H1 (cell line): ENCODE results near the gene AGAP1. TPM values are rescaled to one million over a fixed set of nuclear protein-coding genes. Genes with fewer than 3 reads are reported as not detected.

Source experiments
- CTCF ChIA-PET: fragments of 300-600 bp; sonication (Branson Sonifier 250); formaldehyde crosslinking; loops from one replicate; lab custom pipeline; 2021; ENCODE audit not compliant: partially characterized antibody; lab: Charles Lee
- POLR2A ChIA-PET: fragments of 300-600 bp; sonication (Branson Sonifier 250); formaldehyde crosslinking; loops from one replicate; lab custom pipeline; 2021; ENCODE audit warnings: inconsistent platforms; ENCODE audit not compliant: partially characterized antibody; lab: Charles Lee
- DNase-seq, 2 experiments: peaks; one replicate each; pipeline versions ENCODE4 v3.0.0 to v3.0.0-alpha.2; 2010 to 2022; ENCODE audit warnings: low spot score in 2 of 2, low read depth in 1 of 2, mixed read lengths in 1 of 2
- FAIRE-seq: peaks from 2 replicates; lab custom pipeline; 2011; peaks lifted over from hg19 to GRCh38; lab: Jason Lieb, UNC
- H2AFZ ChIP-seq: 2 replicates; pipeline ENCODE4 v1.8.1; 2012; ENCODE audit warnings: low read length, inconsistent platforms
- H2AK5ac ChIP-seq: 2 replicates; pipeline ENCODE4 v1.6.1; 2013; ENCODE audit warnings: low read depth, low read length
- H2BK120ac ChIP-seq: replicated peaks from 2 replicates; pipeline ENCODE3; 2013; ENCODE audit warnings: low read depth, low read length, inconsistent platforms
- H2BK12ac ChIP-seq: 2 replicates; pipeline ENCODE4 v1.6.1; 2013; ENCODE audit warnings: low read depth, low read length
- H2BK15ac ChIP-seq: 2 replicates; pipeline ENCODE4 v1.6.1; 2013; ENCODE audit warnings: low read length
- H2BK20ac ChIP-seq: 2 replicates; pipeline ENCODE4 v1.6.1; 2013; ENCODE audit warnings: low read length
- H2BK5ac ChIP-seq: 2 replicates; pipeline ENCODE4 v1.6.1; 2013; ENCODE audit warnings: low read depth, low read length
- H3K14ac ChIP-seq: 2 replicates; pipeline ENCODE4 v1.6.1; 2013; ENCODE audit warnings: inconsistent platforms; ENCODE audit not compliant: insufficient read length
- H3K18ac ChIP-seq: 2 replicates; pipeline ENCODE4 v1.6.1; 2013; ENCODE audit warnings: low read length; ENCODE audit errors: extremely low read depth
- H3K23ac ChIP-seq: 2 replicates; pipeline ENCODE4 v1.6.1; 2013; ENCODE audit warnings: inconsistent platforms; ENCODE audit not compliant: insufficient read length
- H3K23me2 ChIP-seq: 2 replicates; pipeline ENCODE4 v1.6.1; 2013; ENCODE audit warnings: low read depth, low read length
- H3K27ac ChIP-seq: 2 replicates; pipeline ENCODE4 v1.6.1; 2011; ENCODE audit warnings: low read depth, low read length, inconsistent platforms
- H3K27me3 ChIP-seq, 4 experiments: replicated peaks in 1 of 4; 1 replicate in 1 of 4; 2 replicates in 3 of 4; pipeline versions ENCODE4 v1.6.1 to v1.8.1; 2011 to 2013; ENCODE audit warnings: low read length in 3 of 4, mild to moderate bottlenecking in 3 of 4, inconsistent platforms in 2 of 4, mixed read lengths in 2 of 4, moderate library complexity in 1 of 4; ENCODE audit not compliant: control insufficient read depth in 3 of 4, insufficient read depth in 3 of 4; ENCODE audit errors: extremely low read depth in 1 of 4
- H3K36me3 ChIP-seq, 4 experiments: 2 replicates each; pipeline versions ENCODE4 v1.6.1 to v1.8.1; 2011 to 2013; ENCODE audit warnings: mild to moderate bottlenecking in 4 of 4, low read length in 3 of 4, moderate library complexity in 2 of 4, control low read depth in 1 of 4, inconsistent platforms in 1 of 4; ENCODE audit not compliant: insufficient read depth in 4 of 4, control insufficient read depth in 2 of 4
- H3K4ac ChIP-seq: replicated peaks from 2 replicates; pipeline ENCODE3; 2013; ENCODE audit warnings: low read length, low read depth, mixed read lengths, inconsistent platforms; ENCODE audit not compliant: insufficient read length
- H3K4me1 ChIP-seq, 4 experiments: replicated peaks in 1 of 4; 1 replicate in 1 of 4; 2 replicates in 3 of 4; pipeline versions ENCODE4 v1.6.1 to v1.8.1; 2011 to 2013; ENCODE audit warnings: low read length in 3 of 4, inconsistent platforms in 2 of 4, mixed read lengths in 1 of 4; ENCODE audit not compliant: insufficient read depth in 4 of 4, control insufficient read depth in 3 of 4
- H3K4me2 ChIP-seq, 2 experiments: 2 replicates each; pipeline versions ENCODE4 v1.6.1 to v1.8.1; 2011 to 2013; ENCODE audit warnings: low read depth in 2 of 2, low read length in 2 of 2, control low read depth in 1 of 2, inconsistent platforms in 1 of 2, mild to moderate bottlenecking in 1 of 2; ENCODE audit not compliant: insufficient read depth in 1 of 2
- H3K4me3 ChIP-seq, 4 experiments: fragments of 200-600, 300-600 bp in 1 of 4; sonication (generic), shearing (Covaris generic), sonication (Bioruptor Twin) in 1 of 4; 2 replicates each; pipeline versions ENCODE4 v1.5.1 to v1.8.1; 2011 to 2016; ENCODE audit warnings: low read length in 4 of 4, low read depth in 3 of 4, control low read depth in 2 of 4, inconsistent platforms in 2 of 4, mild to moderate bottlenecking in 2 of 4, mixed read lengths in 1 of 4, moderate library complexity in 1 of 4; ENCODE audit not compliant: insufficient read depth in 2 of 4; ENCODE audit errors: extremely low read depth in 1 of 4
- H3K56ac ChIP-seq: replicated peaks from 2 replicates; pipeline ENCODE3; 2013; ENCODE audit warnings: low read depth, mild to moderate bottlenecking, mixed read lengths, low read length, inconsistent platforms; ENCODE audit not compliant: insufficient read length
- H3K79me1 ChIP-seq: 2 replicates; pipeline ENCODE4 v1.6.1; 2013; ENCODE audit warnings: low read depth, low read length, control low read depth
- H3K79me2 ChIP-seq, 2 experiments: 2 replicates each; pipeline versions ENCODE4 v1.6.1 to v1.8.1; 2012 to 2013; ENCODE audit warnings: low read length in 2 of 2, mild to moderate bottlenecking in 2 of 2, inconsistent platforms in 1 of 2; ENCODE audit not compliant: insufficient read depth in 2 of 2, control insufficient read depth in 1 of 2
- H3K9ac ChIP-seq, 4 experiments: replicated peaks in 1 of 4; 1 replicate in 1 of 4; 2 replicates in 3 of 4; pipeline versions ENCODE4 v1.6.1 to v1.8.1; 2011 to 2013; ENCODE audit warnings: low read depth in 3 of 4, low read length in 3 of 4, control low read depth in 2 of 4, mild to moderate bottlenecking in 2 of 4, moderate library complexity in 2 of 4, inconsistent platforms in 1 of 4; ENCODE audit errors: extremely low read depth in 1 of 4
- H3K9me3 ChIP-seq, 2 experiments: 2 replicates each; pipeline versions ENCODE4 v1.6.1 to v1.8.1; 2012 to 2013; ENCODE audit warnings: mild to moderate bottlenecking in 2 of 2, moderate library complexity in 2 of 2, control low read depth in 1 of 2, inconsistent platforms in 1 of 2, low read depth in 1 of 2, low read length in 1 of 2, mixed read lengths in 1 of 2; ENCODE audit not compliant: insufficient read depth in 2 of 2
- H4K20me1 ChIP-seq, 2 experiments: replicated peaks in 1 of 2; 2 replicates each; pipeline versions ENCODE3 to v1.8.1; 2011 to 2013; ENCODE audit warnings: inconsistent platforms in 2 of 2, low read length in 2 of 2, mild to moderate bottlenecking in 1 of 2; ENCODE audit not compliant: insufficient read depth in 2 of 2, control insufficient read depth in 1 of 2
- H4K5ac ChIP-seq: 2 replicates; pipeline ENCODE4 v1.6.1; 2013; ENCODE audit warnings: low read length, low read depth, mixed read lengths, inconsistent platforms; ENCODE audit not compliant: insufficient read length
- H4K8ac ChIP-seq: 2 replicates; pipeline ENCODE4 v1.8.0; 2013; ENCODE audit warnings: mild to moderate bottlenecking, moderate library complexity, low read length, inconsistent platforms; ENCODE audit not compliant: insufficient read depth; ENCODE audit errors: extremely low read depth
- H4K91ac ChIP-seq: replicated peaks from 2 replicates; pipeline ENCODE3; 2013; ENCODE audit warnings: low read length, mixed read lengths, inconsistent platforms; ENCODE audit not compliant: insufficient read length
- FOSL1 ChIP-seq: IDR thresholded peaks from 2 replicates; pipeline ENCODE4 v1.6.1; 2011; ENCODE audit warnings: mild to moderate bottlenecking, low read depth, low read length, moderate library complexity; ENCODE audit not compliant: insufficient read depth
- WGBS, 2 experiments: shearing (Covaris generic) in 1 of 2; methylation state at CpG; one replicate each; pipeline versions ENCODE4 v1.1.6 to v1.1.7; 2013 to 2015; ENCODE audit warnings: low lambda C conversion rate in 2 of 2, mixed read lengths in 2 of 2, inconsistent platforms in 1 of 2, low coverage in 1 of 2, missing lambda C conversion rate in 1 of 2; ENCODE audit not compliant: insufficient replicate concordance in 2 of 2, insufficient coverage in 1 of 2, insufficient read length in 1 of 2; ENCODE audit errors: extremely low coverage in 1 of 2, missing lambda C conversion rate in 1 of 2; 5-methylcytosine and 5-hydroxymethylcytosine counted together
- polyA plus RNA-seq, 7 experiments: library from polyadenylated mRNA; depleted of rRNA in 3 of 7; stranded (reverse) in 5 of 7; unstranded in 2 of 7; fragments of >200 nt in 5 of 7; fragments of 200-250 nt in 2 of 7; gene quantifications; 1 replicate in 5 of 7; 2 replicates in 1 of 7; 4 replicates in 1 of 7; pipeline versions ENCODE4 v1.2.1 to v1.2.3, GENCODE V29; 2011 to 2013; ENCODE audit warnings: missing spikeins in 2 of 7, mixed read lengths in 2 of 7
- total RNA-seq: library from RNA; stranded (reverse); fragmentation: NEBNext Ultra II Directional; extraction: Animal tissue kit (Norgen Biotek cat#: 25700); gene quantifications from 2 replicates; pipeline ENCODE4 v1.2.1, GENCODE V29; 2021

Gene AGAP1
- total and polyA plus RNA-seq, 2 of the 8 experiments (the other 6 are each of a cell fraction or from before 2014, with no cell fraction given), result 18.1 to 39.4 TPM

- no peak for FAIRE-seq
- H3K4ac ChIP-seq, result no peak overlapping the region
- no peak overlapping the region for H3K14ac ChIP-seq
- TF ChIP-seq FOSL1, result no peak
- peaks cover 0 to 2% (median 0%) of the 10 kb centered on the region in 4 experiments; a peak in 1 of 8 replicates for H3K36me3 ChIP-seq
- H3K23me2 ChIP-seq, result peaks cover 8% of the 10 kb centered on the region; the same call in 1 of the 2 replicates
- no peak overlapping the region for H4K91ac ChIP-seq
- no peak overlapping the region for H2BK12ac ChIP-seq
- H3K4me2 ChIP-seq, result no peak overlapping the region; a peak in 1 of 4 replicates
- no peak overlapping the region for H3K9ac ChIP-seq
- no peak overlapping the region for H2BK15ac ChIP-seq
- ChIA-PET CTCF (interaction anchor here (0.7 to 9.4 kb wide), 56 partner anchors 8 to 1046 kb away, joined by 3 to 87 read pairs (median 5); partner anchors contain the start of gene GBX2), POLR2A (interaction anchor here (1.7 to 1.8 kb wide), 2 partner anchors 8 to 19 kb away, joined by 6 to 7 read pairs; partner anchors contain the start of gene GBX2)
- no peak overlapping the region for H3K23ac ChIP-seq
- no peak overlapping the region for H2BK120ac ChIP-seq
- peaks cover 14 to 38% (median 19%) of the 10 kb centered on the region in 4 experiments for H3K4me1 ChIP-seq
- no peaks in the 10 kb centered on the region for H3K79me1 ChIP-seq
- H3K18ac ChIP-seq, result no peak overlapping the region
- peaks cover 11 to 14% of the 10 kb centered on the region in 2 experiments for H4K20me1 ChIP-seq
- no peak for DNase-seq
- no peak overlapping the region for H2AK5ac ChIP-seq
- no peak overlapping the region for H4K5ac ChIP-seq
- WGBS, 2 experiments, result 77% methylated on average over 21 of the region's 21 CpGs; no CpG with 5 or more reads in 1 of the 2 experiments
- no peaks in the 10 kb centered on the region for H3K79me2 ChIP-seq
- no peak overlapping the region for H4K8ac ChIP-seq
- no peak overlapping the region for H3K4me3 ChIP-seq
- no peak overlapping the region for H3K27ac ChIP-seq
- peaks cover 53 to 79% (median 71%) of the 10 kb centered on the region in 4 experiments for H3K27me3 ChIP-seq
- no peak overlapping the region for H2BK5ac ChIP-seq
- H3K9me3 ChIP-seq, result no peaks in the 10 kb centered on the region
- H2AFZ ChIP-seq, result no peak overlapping the region
- H3K56ac ChIP-seq, result no peak overlapping the region
- no peak overlapping the region for H2BK20ac ChIP-seq
Measured at GRCh38 chr2:236176951-236177350, 683.1 kb downstream of the AGAP1 start.
